GM12878 (cell line): ENCODE data around the gene ODC1. TPM values are rescaled to one million over a fixed set of nuclear protein-coding genes. Genes with fewer than 3 reads are reported as not detected.

Experiments
- ATAC-seq: fragments of 200-7000 bp; cut with Tn5 transposase; 3 replicates; pipeline ENCODE4 v1.9.1; 2020; ENCODE audit warnings: mild to moderate bottlenecking, moderate library complexity
- BruUV-seq: library from RNA; stranded (reverse); fragments of 400-500 nt; replicated peaks from 2 replicates; lab custom pipeline; 2021; lab: Mats Ljungman, UMichigan
- CTCF ChIA-PET: fragments of 300-600 bp; sonication (Branson Sonifier 250); formaldehyde crosslinking; extraction: SDS; loops from one replicate; lab custom pipeline; 2021; ENCODE audit warnings: inconsistent platforms; lab: Yijun Ruan, JAX
- POLR2A ChIA-PET: fragments of 350-600 bp; formaldehyde crosslinking; extraction: SDS; loops from one replicate; lab custom pipeline; 2021; ENCODE audit warnings: inconsistent platforms; lab: Charles Lee
- RAD21 ChIA-PET: fragments of 300-600 bp; sonication (Branson Sonifier 250); formaldehyde crosslinking; loops from one replicate; lab custom pipeline; 2023; ENCODE audit warnings: antibody characterized with exemption; ENCODE audit not compliant: unreplicated experiment; lab: Charles Lee
- SMC1A ChIA-PET: fragments of 300-600 bp; sonication (Branson Sonifier 250); formaldehyde crosslinking; loops from one replicate; lab custom pipeline; 2023; ENCODE audit not compliant: unreplicated experiment, uncharacterized antibody; lab: Charles Lee
- DNase-seq: peaks from one replicate; pipeline ENCODE4 v3.0.0-alpha.2; 2011; ENCODE audit warnings: low read depth, low spot score
- FAIRE-seq: peaks from 3 replicates; lab custom pipeline; 2011; peaks lifted over from hg19 to GRCh38; lab: Jason Lieb, UNC
- H2AFZ ChIP-seq: 2 replicates; pipeline ENCODE4 v1.6.0; 2011; ENCODE audit warnings: low read depth, low read length, control low read depth; ENCODE audit not compliant: control insufficient read depth
- H3K27ac ChIP-seq: 2 replicates; pipeline ENCODE4 v1.5.1; 2011; ENCODE audit warnings: control low read depth; ENCODE audit not compliant: control insufficient read depth, insufficient read depth
- H3K27me3 ChIP-seq, 2 experiments: replicated peaks in 1 of 2; 2 replicates each; pipeline versions ENCODE4 v1.6.0 to v1.6.1; 2011; ENCODE audit warnings: low read length in 1 of 2; ENCODE audit not compliant: control insufficient read depth in 2 of 2, insufficient read depth in 2 of 2
- H3K36me3 ChIP-seq, 2 experiments: 2 replicates each; pipeline ENCODE4 v1.5.1; 2011; ENCODE audit warnings: low read length in 1 of 2; ENCODE audit not compliant: control insufficient read depth in 2 of 2, insufficient read depth in 2 of 2
- H3K4me1 ChIP-seq: 2 replicates; pipeline ENCODE4 v1.6.1; 2011; ENCODE audit warnings: mild to moderate bottlenecking, low read length, moderate library complexity, mixed read lengths; ENCODE audit not compliant: control insufficient read depth, insufficient read depth
- H3K4me2 ChIP-seq: 2 replicates; pipeline ENCODE4 v1.6.0; 2011; ENCODE audit warnings: control low read depth; ENCODE audit not compliant: control insufficient read depth, insufficient read depth
- H3K4me3 ChIP-seq: fragments of 200-600 bp; sonication (generic); 2 replicates; pipeline ENCODE4 v1.5.1; 2016
- H3K79me2 ChIP-seq: 2 replicates; pipeline ENCODE4 v1.6.0; 2011; ENCODE audit warnings: low read length; ENCODE audit not compliant: control insufficient read depth, insufficient read depth
- H3K9ac ChIP-seq: 2 replicates; pipeline ENCODE4 v1.8.0; 2011; ENCODE audit warnings: low read length, control low read depth, mixed read lengths; ENCODE audit not compliant: control insufficient read depth, insufficient read depth
- H3K9me3 ChIP-seq: replicated peaks from 3 replicates; pipeline ENCODE4 v1.5.1; 2011; ENCODE audit warnings: mild to moderate bottlenecking, low read length; ENCODE audit not compliant: control insufficient read depth, insufficient read depth
- H4K20me1 ChIP-seq: 2 replicates; pipeline ENCODE4 v1.6.0; 2011; ENCODE audit not compliant: control insufficient read depth, insufficient read depth
- BRCA1 ChIP-seq: IDR thresholded peaks from 2 replicates; pipeline ENCODE4 v1.6.1; 2011; ENCODE audit warnings: low read depth, low read length, improper control_type of control experiment
- CBX3 ChIP-seq: fragments of 200-600 bp; sonication (generic); IDR thresholded peaks from 2 replicates; pipeline ENCODE4 v1.6.1; 2016; ENCODE audit warnings: low read depth, borderline replicate concordance
- CHD1 ChIP-seq: IDR thresholded peaks from 2 replicates; pipeline ENCODE4 v1.6.1; 2012; ENCODE audit warnings: low read depth, low read length, improper control_type of control experiment
- E2F4 ChIP-seq: IDR thresholded peaks from 2 replicates; pipeline ENCODE4 v1.6.1; 2012; ENCODE audit warnings: low read depth, low read length, improper control_type of control experiment
- FOXM1 ChIP-seq: IDR thresholded peaks from 2 replicates; pipeline ENCODE4 v1.6.1; 2012; ENCODE audit warnings: low read depth, mild to moderate bottlenecking, inconsistent platforms, low read length, moderate library complexity
- HCFC1 ChIP-seq: fragments of 150-350 bp; IDR thresholded peaks from 2 replicates; pipeline ENCODE4 v1.6.1; 2014; ENCODE audit warnings: low read length
- IKZF1 ChIP-seq: fragments of 450-650 bp; conservative IDR thresholded peaks from 2 replicates; pipeline ENCODE4 v1.6.1; 2017; ENCODE audit warnings: antibody characterized with exemption, mild to moderate bottlenecking
- JUNB ChIP-seq: IDR thresholded peaks from 2 replicates; pipeline ENCODE4 v1.6.1; 2016; ENCODE audit warnings: antibody characterized with exemption, mild to moderate bottlenecking
- MYB ChIP-seq: fragments of 150-350 bp; IDR thresholded peaks from 2 replicates; pipeline ENCODE4 v1.6.1; 2014; ENCODE audit warnings: mild to moderate bottlenecking, low read depth, low read length, borderline replicate concordance
- POLR2A ChIP-seq: IDR thresholded peaks from 2 replicates; pipeline ENCODE4 v1.6.1; 2011; ENCODE audit warnings: low read depth, mild to moderate bottlenecking, low read length
- POLR2AphosphoS2 ChIP-seq: IDR thresholded peaks from 2 replicates; pipeline ENCODE4 v1.6.1; 2011; ENCODE audit warnings: low read depth, mild to moderate bottlenecking, low read length, improper control_type of control experiment, moderate library complexity
- RAD21 ChIP-seq: IDR thresholded peaks from 2 replicates; pipeline ENCODE4 v1.6.1; 2011; ENCODE audit warnings: mild to moderate bottlenecking, low read depth, low read length, moderate library complexity; ENCODE audit not compliant: insufficient read depth
- RAD51 ChIP-seq: fragments of 450-650 bp; IDR thresholded peaks from 2 replicates; pipeline ENCODE4 v1.6.1; 2016; ENCODE audit warnings: moderate library complexity, mild to moderate bottlenecking, inconsistent platforms
- SMAD1 ChIP-seq: fragments of 450-650 bp; IDR thresholded peaks from 2 replicates; pipeline ENCODE4 v1.6.1; 2018; ENCODE audit warnings: mild to moderate bottlenecking, low read depth; ENCODE audit not compliant: partially characterized antibody
- SMAD5 ChIP-seq: IDR thresholded peaks from 2 replicates; pipeline ENCODE4 v1.6.1; 2016; ENCODE audit warnings: antibody characterized with exemption, low read depth
- SUZ12 ChIP-seq: fragments of 200-600 bp; sonication (generic); IDR thresholded peaks from one replicate; pipeline ENCODE4 v1.6.1; 2018; ENCODE audit warnings: antibody characterized with exemption, mild to moderate bottlenecking; ENCODE audit not compliant: unreplicated experiment
- TAF1 ChIP-seq: IDR thresholded peaks from 2 replicates; pipeline ENCODE4 v1.6.1; 2011; ENCODE audit warnings: mild to moderate bottlenecking, low read depth, low read length, borderline replicate concordance
- TCF3 ChIP-seq: IDR thresholded peaks from 2 replicates; pipeline ENCODE4 v1.6.1; 2012; ENCODE audit warnings: low read depth, mild to moderate bottlenecking, low read length, borderline replicate concordance; ENCODE audit not compliant: insufficient read depth
- ZBED1 ChIP-seq: IDR thresholded peaks from 2 replicates; pipeline ENCODE4 v1.6.1; 2016; ENCODE audit warnings: borderline replicate concordance
- ZNF217 ChIP-seq: fragments of 450-650 bp; IDR thresholded peaks from 2 replicates; pipeline ENCODE4 v1.6.1; 2017; ENCODE audit warnings: antibody characterized with exemption, mild to moderate bottlenecking
- WGBS: methylation state at CpG from one replicate; pipeline ENCODE4 v1.1.6; 2016; ENCODE audit warnings: low lambda C conversion rate; ENCODE audit not compliant: insufficient replicate concordance, insufficient coverage; ENCODE audit errors: missing lambda C conversion rate; 5-methylcytosine and 5-hydroxymethylcytosine counted together
- in situ Hi-C: fragments of 300-500 bp; cut with MboI; formaldehyde crosslinking; loops from 9 replicates; pipeline ENCODE4 v1.14.3; 2018; ENCODE audit warnings: mixed read lengths
- intact Hi-C: fragments of 100-400 bp; cut with micrococcal nuclease; formaldehyde crosslinking; loops from one replicate; pipeline ENCODE4 v1.14.2; 2022; ENCODE audit not compliant: unreplicated experiment
- polyA plus RNA-seq, 11 experiments: library from polyadenylated mRNA; depleted of rRNA in 4 of 11; unstranded in 6 of 11; stranded (reverse) in 5 of 11; fragments of >200 nt; fragmentation: Nextera tagmentation in 4 of 11; fragmentation: Illumina TruSeq in 1 of 11; extraction: Ambion mirVana in 4 of 11; extraction: Trizol in 1 of 11; gene quantifications; 1 replicate in 1 of 11; 2 replicates in 10 of 11; pipeline versions ENCODE4 v1.2.1 to v1.2.3, GENCODE V29; 2011 to 2016; ENCODE audit warnings: inconsistent platforms in 2 of 11, missing spikeins in 2 of 11, low read depth in 1 of 11
- total RNA-seq, 4 experiments: library from RNA; depleted of rRNA in 3 of 4; stranded (reverse); fragments of >200 nt in 3 of 4; fragmentation: Illumina TruSeq in 1 of 4; extraction: Trizol in 1 of 4; gene quantifications; 2 replicates each; pipeline versions ENCODE4 v1.2.1 to v1.2.3, GENCODE V29; 2013 to 2021

The ODC1 gene
- total and polyA plus RNA-seq, 10 of the 15 experiments (the other 5 are each of a cell fraction or from before 2014, with no cell fraction given): 68.5 to 441 (median 340) TPM

GRCh38 chr2:10473121-10473756 lies 25.1 kb upstream of the ODC1 start:
- Histone ChIP-seq H3K36me3 (no peaks in the 10 kb centered on the region), H3K4me1 (no peaks in the 10 kb centered on the region), H3K4me3 (no peak overlapping the region), H3K9ac (no peak overlapping the region), H3K27me3 (no peaks in the 10 kb centered on the region; a peak in 1 of 4 replicates), H3K27ac (no peak overlapping the region), H3K4me2 (no peak overlapping the region), H4K20me1 (no peaks in the 10 kb centered on the region; the same call in 1 of the 2 replicates), H2AFZ (no peak overlapping the region), H3K79me2 (no peaks in the 10 kb centered on the region), H3K9me3 (no peaks in the 10 kb centered on the region)
- in situ Hi-C loops: no loop called here
- TF ChIP-seq RAD51 (no peak), POLR2A (no peak), IKZF1 (no peak), CHD1 (no peak), TCF3 (no peak), MYB (no peak), BRCA1 (no peak), SMAD5 (no peak), HCFC1 (no peak)
- SMC1A ChIA-PET: no interaction called here
- CTCF ChIA-PET: no interaction called here
- RAD21 ChIA-PET: no interaction called here
- 23% methylated on average over 5 of the region's 5 CpGs for WGBS
- FAIRE-seq (no peak), DNase-seq (no peak), ATAC-seq (no peak)
- BruUV-seq: no TSS peak
- intact Hi-C loops: no loop called here
- POLR2A ChIA-PET: interaction anchor here (0.6 kb wide), 1 partner anchor 25 kb away, joined by 3 read pairs; no protein-coding TSS in a partner anchor

GRCh38 chr2:10471955-10472354 lies 23.8 kb upstream of the ODC1 start:
- Histone ChIP-seq H3K9ac (no peak overlapping the region), H4K20me1 (no peaks in the 10 kb centered on the region; the same call in 1 of the 2 replicates), H3K4me2 (no peak overlapping the region), H3K79me2 (no peaks in the 10 kb centered on the region), H2AFZ (no peak overlapping the region), H3K27me3 (no peaks in the 10 kb centered on the region; a peak in 1 of 4 replicates), H3K36me3 (no peaks in the 10 kb centered on the region), H3K9me3 (no peaks in the 10 kb centered on the region), H3K4me3 (no peak overlapping the region), H3K27ac (no peak overlapping the region), H3K4me1 (no peaks in the 10 kb centered on the region)
- ChIA-PET POLR2A (no interaction called here), RAD21 (no interaction called here), SMC1A (interaction anchor here (1.2 kb wide), 1 partner anchor 20 kb away, joined by 3 read pairs; no protein-coding TSS in a partner anchor), CTCF (interaction anchor here (0.6 to 0.7 kb wide), 2 partner anchors 22 to 514 kb away, joined by 3 to 6 read pairs; no protein-coding TSS in a partner anchor)
- no peak for ATAC-seq
- FAIRE-seq: no peak
- no peak for DNase-seq
- intact Hi-C loops: no loop called here
- 64% methylated on average over 2 of the region's 2 CpGs for WGBS
- in situ Hi-C loops: no loop called here
- no TSS peak for BruUV-seq
- no peak for TF ChIP-seq SUZ12
- no peak for TF ChIP-seq CBX3
- TF ChIP-seq RAD21: no peak
- no peak for TF ChIP-seq TAF1
- TF ChIP-seq E2F4: no peak
- TF ChIP-seq ZNF217: no peak
- no peak for TF ChIP-seq FOXM1
- no peak for TF ChIP-seq JUNB
- no peak for TF ChIP-seq SMAD1
- no peak for TF ChIP-seq POLR2AphosphoS2
- TF ChIP-seq ZBED1: no peak
